ENCODE data around the gene ITGA11. TPM values are rescaled to one million over a fixed set of nuclear protein-coding genes. Genes with fewer than 3 reads are reported as not detected.

Gene ITGA11
- total RNA-seq, 2 donors from 2014 or later, result 0.95 to 13.1 TPM

DNA sequence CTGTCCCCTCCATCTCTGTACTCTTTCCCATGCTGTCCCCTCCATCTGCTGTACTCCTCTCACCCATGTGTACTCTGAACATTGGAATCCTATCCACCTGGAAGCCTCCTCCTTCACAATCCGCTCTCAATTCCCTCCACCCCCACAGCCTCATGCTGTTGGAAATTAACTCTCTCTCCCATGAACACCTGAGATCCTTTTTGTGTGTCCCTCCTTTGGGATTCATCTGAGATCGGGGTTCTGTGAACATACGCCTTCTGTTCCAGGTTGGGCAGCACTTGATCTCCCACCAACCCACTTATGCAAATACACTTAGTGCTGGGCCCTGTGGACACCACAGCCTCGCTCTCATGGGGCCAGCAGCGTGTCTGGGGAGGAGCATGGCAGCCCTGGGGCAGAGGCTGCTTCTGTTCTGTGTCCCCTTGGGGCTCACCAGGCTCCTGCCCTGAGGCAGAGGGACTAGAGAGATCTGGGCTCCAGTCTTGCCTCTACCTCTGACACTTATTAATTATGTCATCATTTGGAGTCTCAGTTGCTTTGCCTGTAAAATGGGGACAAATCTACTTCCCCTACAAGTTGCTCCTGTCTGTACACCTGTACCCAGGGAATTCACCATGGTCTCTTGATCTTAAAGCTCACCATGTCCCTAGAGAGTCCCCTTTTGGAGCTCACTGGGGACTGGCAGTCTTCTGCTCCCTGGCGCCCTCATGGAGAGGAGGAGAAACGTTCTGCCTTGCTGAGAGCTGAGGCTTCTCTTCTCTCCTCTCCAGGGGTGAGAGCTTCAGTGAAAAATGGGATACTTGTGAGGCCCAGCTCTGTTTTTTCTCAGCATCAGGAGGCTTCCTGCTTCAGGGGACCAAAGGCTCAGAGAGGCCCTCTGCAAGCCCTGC lies 42.7 kb downstream of the ITGA11 start:
- H3K36me3 Mint-ChIP-seq (ENCODE audit: low read depth), result no peaks in the 10 kb centered on the region
- peaks cover 31% of the 10 kb centered on the region for H3K27me3 Mint-ChIP-seq

DNA sequence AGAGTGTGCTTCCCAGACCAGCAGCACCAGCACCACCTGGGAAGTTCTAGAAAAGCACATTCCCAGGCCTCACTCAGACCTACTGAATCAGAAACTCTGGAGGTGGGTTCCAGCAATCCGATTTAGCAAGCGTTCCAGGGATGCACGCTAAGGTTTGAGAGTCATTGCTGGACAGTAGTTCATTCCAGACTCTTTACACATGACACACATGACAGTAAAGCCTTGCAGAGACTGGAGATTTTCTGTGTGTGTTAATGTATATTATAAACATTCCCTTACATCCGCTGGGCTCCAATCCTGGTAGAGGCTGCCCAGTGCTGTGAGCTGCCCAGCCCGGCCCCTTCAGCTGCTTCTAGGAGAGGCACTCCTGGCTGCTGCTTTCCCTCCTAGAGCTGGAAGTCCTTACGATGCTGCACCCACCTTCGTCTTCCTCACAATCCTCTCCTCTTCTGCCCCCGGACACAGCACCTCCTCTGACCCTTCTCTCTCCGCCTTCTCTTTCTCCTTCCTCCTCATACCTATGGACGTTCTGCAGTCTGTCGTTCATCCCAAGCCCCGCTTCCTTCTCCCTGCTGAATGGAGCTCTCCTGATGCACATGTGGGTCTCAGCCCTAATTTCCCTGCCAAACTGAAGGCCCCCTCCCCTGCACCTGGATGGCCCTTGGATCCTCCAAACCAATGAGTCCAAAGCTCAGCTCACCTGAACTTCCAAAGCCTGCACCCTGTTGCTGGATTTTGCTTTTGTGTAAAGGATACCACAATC lies 44.4 kb downstream of the ITGA11 start:
- H3K36me3 Mint-ChIP-seq (ENCODE audit: low read depth), result no peaks in the 10 kb centered on the region
- H3K9me3 Mint-ChIP-seq, result no peaks in the 10 kb centered on the region
- ATAC-seq (replicated peaks), result no peak
- H3K27me3 Mint-ChIP-seq, result peaks cover 16% of the 10 kb centered on the region
- no peaks in the 10 kb centered on the region for H3K4me1 Mint-ChIP-seq
- no peak overlapping the region for H3K4me3 Mint-ChIP-seq
- H3K27ac Mint-ChIP-seq, result no peak overlapping the region

More for the DNA sequence above, 42.7 kb downstream of the ITGA11 start:
- Mint-ChIP-seq H3K9me3 (peaks cover 3% of the 10 kb centered on the region), H3K27ac (no peak overlapping the region), H3K4me3 (no peak overlapping the region), H3K4me1 (no peaks in the 10 kb centered on the region)
- ATAC-seq (replicated peaks), result no peak

- Mint-ChIP-seq H3K4me3 (no peak overlapping the region), H3K4me1 (no peaks in the 10 kb centered on the region), H3K36me3 (ENCODE audit: low read depth) (no peaks in the 10 kb centered on the region), H3K27me3 (peaks cover 7% of the 10 kb centered on the region), H3K9me3 (no peaks in the 10 kb centered on the region), H3K27ac (no peak overlapping the region)
- ATAC-seq (replicated peaks), result no peak
Observed at GRCh38 chr15:68386587-68387288, 45.2 kb downstream of the ITGA11 start.

GRCh38 chr15:68385671-68386586 lies 46.0 kb downstream of the ITGA11 start:
- H3K27ac Mint-ChIP-seq, result no peak overlapping the region
- H3K4me3 Mint-ChIP-seq, result no peak overlapping the region
- no peaks in the 10 kb centered on the region for H3K4me1 Mint-ChIP-seq
- ATAC-seq (replicated peaks), result no peak
- no peaks in the 10 kb centered on the region for H3K36me3 Mint-ChIP-seq (ENCODE audit: low read depth)
- no peaks in the 10 kb centered on the region for H3K9me3 Mint-ChIP-seq
- peaks cover 3% of the 10 kb centered on the region for H3K27me3 Mint-ChIP-seq

DNA sequence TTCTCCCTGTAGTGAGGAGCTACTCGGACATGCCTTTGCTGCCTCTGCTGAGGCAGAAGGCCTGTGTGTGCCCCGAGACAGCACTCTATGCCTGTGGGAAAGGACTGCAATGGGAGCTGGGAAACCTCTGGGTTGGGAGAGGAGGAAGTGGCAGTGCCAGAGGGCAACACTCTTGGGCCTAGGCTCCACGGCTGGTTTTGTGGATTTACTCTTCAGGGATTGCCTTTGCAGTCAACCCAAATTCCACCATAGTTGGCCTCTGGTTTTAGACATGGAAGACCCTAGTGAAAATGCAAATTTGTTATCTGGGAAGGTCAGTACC lies 46.8 kb downstream of the ITGA11 start:
- H3K36me3 Mint-ChIP-seq (ENCODE audit: low read depth), result no peaks in the 10 kb centered on the region
- peaks cover 3% of the 10 kb centered on the region for H3K27me3 Mint-ChIP-seq
- no peak overlapping the region for H3K27ac Mint-ChIP-seq
- H3K4me1 Mint-ChIP-seq, result no peaks in the 10 kb centered on the region
- H3K9me3 Mint-ChIP-seq, result no peaks in the 10 kb centered on the region
- H3K4me3 Mint-ChIP-seq, result no peak overlapping the region
- ATAC-seq (replicated peaks), result no peak

DNA sequence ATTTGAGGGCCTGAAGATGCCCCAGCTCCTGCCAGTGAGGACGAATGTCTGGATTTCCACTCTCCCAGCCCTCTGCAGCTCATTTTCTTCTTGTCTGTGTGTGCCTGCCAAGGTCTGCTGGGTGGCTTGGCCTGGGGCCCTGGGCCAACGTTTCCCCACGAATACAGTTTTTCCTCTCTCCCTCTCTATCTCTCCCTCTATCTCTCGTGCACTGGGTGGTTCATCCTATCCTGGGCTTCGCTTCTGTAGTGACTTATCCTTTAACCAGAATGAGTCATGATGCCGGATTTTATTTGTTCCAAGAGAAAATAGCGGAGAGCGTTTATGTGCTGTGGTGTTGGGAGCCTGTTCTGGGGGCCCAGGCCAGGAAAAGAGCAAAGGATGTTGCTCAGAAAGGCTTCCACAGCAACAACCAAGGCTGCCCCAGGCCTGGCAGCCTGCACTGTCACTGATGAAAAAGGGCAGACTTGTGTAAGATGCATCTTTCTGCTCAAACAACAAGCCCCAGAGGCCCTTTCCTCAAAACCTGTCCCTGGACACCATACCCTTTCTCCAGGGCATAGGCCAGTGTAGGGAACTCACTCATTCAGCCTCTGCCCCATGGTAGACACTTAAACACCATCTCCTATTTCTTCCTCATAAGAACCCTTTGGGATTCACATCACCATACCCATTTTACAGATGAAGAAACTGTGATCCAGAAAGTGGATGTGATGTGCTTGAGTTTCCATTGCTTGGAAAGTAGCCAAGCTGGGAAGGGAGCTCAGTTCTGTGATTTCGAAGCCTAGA lies 47.3 kb downstream of the ITGA11 start:
- Mint-ChIP-seq H3K27me3 (no peaks in the 10 kb centered on the region), H3K4me1 (peaks cover 3% of the 10 kb centered on the region), H3K36me3 (ENCODE audit: low read depth) (no peaks in the 10 kb centered on the region), H3K9me3 (no peaks in the 10 kb centered on the region), H3K4me3 (no peak overlapping the region), H3K27ac (no peak overlapping the region)
- no peak for ATAC-seq (replicated peaks)

GRCh38 chr15:68383161-68384074 lies 48.5 kb downstream of the ITGA11 start:
- Mint-ChIP-seq H3K4me3 (no peak overlapping the region), H3K27me3 (no peaks in the 10 kb centered on the region), H3K36me3 (ENCODE audit: low read depth) (no peaks in the 10 kb centered on the region), H3K27ac (peak overlapping the region; percentile 73), H3K4me1 (peaks cover 10% of the 10 kb centered on the region), H3K9me3 (no peaks in the 10 kb centered on the region)
- peak; percentile 74 for ATAC-seq (replicated peaks)

- H3K36me3 Mint-ChIP-seq (ENCODE audit: low read depth), result no peaks in the 10 kb centered on the region
- no peaks in the 10 kb centered on the region for H3K9me3 Mint-ChIP-seq
- H3K4me3 Mint-ChIP-seq, result no peak overlapping the region
- H3K27ac Mint-ChIP-seq, result no peak overlapping the region
- H3K27me3 Mint-ChIP-seq, result no peaks in the 10 kb centered on the region
- no peak for ATAC-seq (replicated peaks)
- H3K4me1 Mint-ChIP-seq, result peaks cover 10% of the 10 kb centered on the region
Observed at GRCh38 chr15:68382286-68383007, 49.5 kb downstream of the ITGA11 start.

- H3K27ac Mint-ChIP-seq, result no peak overlapping the region
- no peaks in the 10 kb centered on the region for H3K36me3 Mint-ChIP-seq (ENCODE audit: low read depth)
- H3K9me3 Mint-ChIP-seq, result no peaks in the 10 kb centered on the region
- no peak overlapping the region for H3K4me3 Mint-ChIP-seq
- ATAC-seq (replicated peaks), result no peak
- H3K4me1 Mint-ChIP-seq, result peaks cover 10% of the 10 kb centered on the region
- H3K27me3 Mint-ChIP-seq, result no peaks in the 10 kb centered on the region
Observed at GRCh38 chr15:68380456-68380855, 51.5 kb downstream of the ITGA11 start.

DNA sequence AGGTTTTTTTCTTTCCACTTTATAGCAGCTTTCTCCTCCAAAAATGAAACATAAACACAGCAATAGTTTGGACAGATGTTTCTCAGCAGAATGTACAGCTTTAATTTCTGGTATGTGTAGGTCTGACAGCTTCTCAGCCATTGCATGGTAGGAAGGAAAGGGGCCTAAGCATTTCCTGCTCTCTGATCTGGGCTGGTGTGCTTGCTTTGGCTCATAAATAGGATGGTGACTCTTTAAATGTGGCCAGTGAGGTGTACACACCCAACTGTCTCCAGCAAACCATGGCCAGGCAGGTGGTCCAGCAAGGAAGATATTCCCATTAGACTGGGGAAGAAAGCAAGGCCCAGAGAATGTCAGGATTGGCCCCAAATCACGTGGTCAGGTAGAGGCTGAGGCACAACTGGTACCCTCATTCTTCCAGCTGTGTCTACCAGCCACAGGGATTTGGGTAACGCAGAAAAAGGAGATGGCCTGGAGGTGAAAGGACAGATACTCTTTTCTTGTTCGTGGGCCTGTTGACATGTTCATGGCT lies 52.1 kb downstream of the ITGA11 start:
- H3K4me1 Mint-ChIP-seq, result peaks cover 10% of the 10 kb centered on the region
- H3K36me3 Mint-ChIP-seq (ENCODE audit: low read depth), result no peaks in the 10 kb centered on the region
- peak; percentile 24 for ATAC-seq (replicated peaks)
- no peaks in the 10 kb centered on the region for H3K9me3 Mint-ChIP-seq
- H3K27me3 Mint-ChIP-seq, result no peaks in the 10 kb centered on the region
- H3K4me3 Mint-ChIP-seq, result no peak overlapping the region
- peak overlapping the region; percentile 61 for H3K27ac Mint-ChIP-seq

DNA sequence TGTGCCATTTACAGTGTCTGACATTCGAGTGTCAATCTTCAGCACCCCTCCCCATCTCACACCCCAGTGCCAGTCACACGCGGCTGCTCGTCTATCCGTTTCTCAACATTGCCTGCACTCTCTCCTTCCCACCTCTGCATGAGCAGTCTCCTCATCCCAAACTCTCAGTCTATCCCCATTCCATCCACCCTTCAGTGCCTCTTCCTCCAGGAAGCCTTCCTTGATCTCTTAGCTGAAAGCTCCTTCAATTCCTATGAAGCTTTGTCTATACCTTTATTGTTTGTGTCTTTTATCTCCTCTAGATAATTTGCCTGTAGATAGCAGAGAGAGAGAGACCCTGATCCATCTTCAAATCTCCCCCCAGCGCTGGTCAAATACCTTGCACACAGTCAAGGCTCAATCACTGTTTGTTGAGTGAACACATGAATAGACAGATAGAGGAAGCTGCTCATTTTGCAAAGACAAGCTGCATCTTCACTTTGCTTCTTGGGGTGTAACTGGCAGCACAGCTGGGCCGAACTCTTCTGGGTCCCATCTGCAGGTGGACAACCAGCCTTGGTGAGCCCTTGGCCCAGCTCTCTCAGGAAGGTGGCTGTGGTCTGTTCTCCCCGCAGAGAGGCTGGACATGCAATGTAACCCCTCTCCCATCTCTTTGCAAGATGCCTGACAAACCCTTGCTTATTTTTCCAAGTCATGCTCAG lies 52.8 kb downstream of the ITGA11 start:
- no peaks in the 10 kb centered on the region for H3K27me3 Mint-ChIP-seq

More for the DNA sequence above, 52.8 kb downstream of the ITGA11 start:
- no peak overlapping the region for H3K4me3 Mint-ChIP-seq
- no peak for ATAC-seq (replicated peaks)
- H3K36me3 Mint-ChIP-seq (ENCODE audit: low read depth), result no peaks in the 10 kb centered on the region
- H3K27ac Mint-ChIP-seq, result peak overlapping the region; percentile 61
- H3K4me1 Mint-ChIP-seq, result peaks cover 10% of the 10 kb centered on the region
- no peaks in the 10 kb centered on the region for H3K9me3 Mint-ChIP-seq

Data from activated T-helper 17 cell treated with anti-CD3 and anti-CD28 coated beads, Interleukin-2, amount 50 U/mL, for 72 hours (primary cell).